Mucosa of descending colon (tissue), 3 donors: Measurements from ENCODE around the gene SH3TC1. TPM values are rescaled to one million over a fixed set of nuclear protein-coding genes. Genes with fewer than 3 reads are reported as not detected.

Source experiments
- ATAC-seq: fragments of 200-7000 bp; cut with Tn5 transposase; one replicate; pipeline ENCODE4 v1.9.1; 2020; ENCODE audit warnings: mild to moderate bottlenecking, moderate library complexity
- DNase-seq, 3 donors: peaks; one replicate each; pipeline ENCODE4 v3.0.0-alpha.2; 2020
- H3K36me3 ChIP-seq: fragments of 200-600 bp; one replicate; pipeline ENCODE4 v1.8.0; 2021; ENCODE audit warnings: low read depth, mild to moderate bottlenecking
- H3K4me1 ChIP-seq: fragments of 200-600 bp; one replicate; pipeline ENCODE4 v1.8.0; 2021; ENCODE audit warnings: low read depth, mild to moderate bottlenecking
- H3K4me3 ChIP-seq: fragments of 200-600 bp; one replicate; pipeline ENCODE4 v1.8.0; 2021; ENCODE audit warnings: mild to moderate bottlenecking
- H3K9me3 ChIP-seq: fragments of 200-600 bp; one replicate; pipeline ENCODE4 v1.8.0; 2021; ENCODE audit warnings: mild to moderate bottlenecking
- CTCF ChIP-seq: fragments of 200-600 bp; IDR thresholded peaks from one replicate; pipeline ENCODE4 v1.8.0; 2022; ENCODE audit warnings: antibody characterized with exemption, mild to moderate bottlenecking
- intact Hi-C, 2 donors: fragments of 100-400 bp; cut with DNase I in 1 of 2; cut with micrococcal nuclease in 1 of 2; formaldehyde crosslinking; loops; one replicate each; pipeline versions ENCODE4 v1.11.0 to v1.11.1; 2022; cut with DNase I, micrococcal nuclease
- total RNA-seq, 3 donors: library from RNA; stranded (reverse); fragmentation: NEBNext Ultra II Directional in 2 of 3; extraction: Animal tissue kit (Norgen Biotek cat#: 25700) in 2 of 3; gene quantifications; one replicate each; pipeline versions ENCODE4 v1.2.1 to v1.2.4, GENCODE V29; 2021 to 2023
- donor health status: DM: no; HTN: no; CAD: no; lungs with moderate emphysema.
- donor health status: DM: no; HTN: no; CAD: no.
- donor health status: DM: no; HTN: yes; CAD: no.

SH3TC1 gene
- total RNA-seq, 3 donors from 2014 or later = 10.3 to 13.6 (median 11.7) TPM

GRCh38 chr4:8239226-8239625 lies 40.1 kb downstream of the SH3TC1 start:
- Histone ChIP-seq H3K4me1 (peaks cover 3% of the 10 kb centered on the region), H3K4me3 (no peak overlapping the region), H3K36me3 (no peaks in the 10 kb centered on the region), H3K9me3 (no peaks in the 10 kb centered on the region)
- no peak for TF ChIP-seq CTCF
- intact Hi-C loops = no loop called here
- DNase-seq (no peak), ATAC-seq (no peak)

- Histone ChIP-seq H3K4me1 (peaks cover 3% of the 10 kb centered on the region), H3K36me3 (no peaks in the 10 kb centered on the region), H3K9me3 (no peaks in the 10 kb centered on the region), H3K4me3 (no peak overlapping the region)
- intact Hi-C loops = loop anchor here (5.0 kb wide), 2 partner anchors 163 to 168 kb away; no protein-coding TSS in a partner anchor
- DNase-seq (no peak), ATAC-seq (no peak)
- TF ChIP-seq CTCF = no peak
Measured at GRCh38 chr4:8239661-8240060, 40.6 kb downstream of the SH3TC1 start.

- intact Hi-C loops = loop anchor here (5.0 kb wide), 2 partner anchors 162 to 167 kb away; no protein-coding TSS in a partner anchor
- no peak for TF ChIP-seq CTCF
- H3K4me1 ChIP-seq = peaks cover 3% of the 10 kb centered on the region
- H3K4me3 ChIP-seq = no peak overlapping the region
- peak in 1 of 3 donors; percentile 46 for DNase-seq
- no peaks in the 10 kb centered on the region for H3K9me3 ChIP-seq
- H3K36me3 ChIP-seq = no peaks in the 10 kb centered on the region
- ATAC-seq = no peak
Measured at GRCh38 chr4:8240211-8241041, 41.3 kb downstream of the SH3TC1 start.

- Histone ChIP-seq H3K4me3 (no peak overlapping the region), H3K4me1 (peaks cover 3% of the 10 kb centered on the region), H3K36me3 (no peaks in the 10 kb centered on the region), H3K9me3 (no peaks in the 10 kb centered on the region)
- ATAC-seq = no peak
- no peak for DNase-seq
- intact Hi-C loops = loop anchor here (5.0 kb wide), 2 partner anchors 161 to 166 kb away; no protein-coding TSS in a partner anchor
- TF ChIP-seq CTCF = no peak
Measured at GRCh38 chr4:8241211-8241779, 42.2 kb downstream of the SH3TC1 start.

GRCh38 chr4:8241895-8242696 lies 43.0 kb downstream of the SH3TC1 start:
- intact Hi-C loops = loop anchor here (5.0 kb wide), 2 partner anchors 160 to 165 kb away; no protein-coding TSS in a partner anchor
- Histone ChIP-seq H3K4me1 (peaks cover 3% of the 10 kb centered on the region), H3K36me3 (no peaks in the 10 kb centered on the region), H3K4me3 (no peak overlapping the region), H3K9me3 (no peaks in the 10 kb centered on the region)
- peak; percentile 93 for TF ChIP-seq CTCF
- ATAC-seq (peak; percentile 71), DNase-seq (peak; percentile 81 to 88 (median 86))
